ENCODE results near the gene PRPSAP2.

PRPSAP2 gene

DNA sequence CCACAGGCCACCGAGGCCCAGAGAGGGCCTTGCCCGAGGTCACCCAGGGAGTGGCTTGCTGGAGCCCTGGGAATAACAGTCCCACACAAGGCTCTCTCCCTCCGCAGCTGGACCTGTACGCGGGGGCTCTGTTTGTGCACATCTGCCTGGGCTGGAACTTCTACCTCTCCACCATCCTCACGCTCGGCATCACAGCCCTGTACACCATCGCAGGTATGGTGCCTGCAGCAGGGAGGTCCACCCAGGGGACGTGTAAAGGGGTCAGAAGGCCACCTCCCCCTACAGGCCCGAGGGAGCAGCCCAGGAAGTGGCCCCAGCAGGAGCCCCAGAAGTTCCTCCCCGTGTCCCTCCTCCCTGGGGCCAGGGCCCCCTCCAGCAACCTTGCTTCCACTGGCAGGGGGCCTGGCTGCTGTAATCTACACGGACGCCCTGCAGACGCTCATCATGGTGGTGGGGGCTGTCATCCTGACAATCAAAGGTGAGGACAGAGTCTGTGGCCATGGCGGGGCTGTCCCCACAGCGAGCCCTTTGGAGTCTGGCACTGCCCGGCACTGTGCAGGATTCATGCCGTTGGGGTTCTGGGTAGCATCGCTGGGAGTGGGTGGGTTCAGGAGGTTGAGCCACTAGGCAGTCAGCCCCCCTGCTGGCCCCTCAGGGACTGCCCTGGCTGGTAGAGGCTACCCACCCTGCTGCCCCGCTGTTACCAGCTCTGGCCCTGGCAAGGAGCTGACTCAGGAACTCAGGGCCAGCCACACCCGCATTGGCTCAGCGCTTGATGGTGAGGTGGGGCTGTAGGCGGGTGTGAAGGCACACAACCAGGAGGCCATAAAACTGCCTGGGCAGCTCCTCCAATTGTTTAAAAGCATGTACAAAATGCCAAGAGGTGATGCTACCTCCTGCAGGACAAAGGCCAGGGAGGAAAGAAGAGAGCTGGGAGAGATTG, 111.3 kb downstream of the PRPSAP2 start:
- Histone ChIP-seq H2BK120ac (ENCODE audit: low read depth, low read length) (peak overlapping the region; percentile 2), H3K4me2 (ENCODE audit: insufficient read depth, low read length, poor library complexity, severe bottlenecking) (no peak overlapping the region), H3K23ac (ENCODE audit: low read depth, low read length, poor library complexity) (peak overlapping the region; percentile 25), H3K9me3 (replicated peaks in 1 of 2; ENCODE audit: control insufficient read depth in 2 of 2, insufficient read depth in 1 of 2, low read depth in 1 of 2, low read length in 2 of 2) (no peaks in the 10 kb centered on the region), H3K14ac (ENCODE audit: low read length) (peak overlapping the region; percentile 9), H3K4me1 (ENCODE audit: control insufficient read depth in 2 of 2, insufficient read depth in 1 of 2, low read depth in 1 of 2, low read length in 2 of 2) (peaks cover 25% of the 10 kb centered on the region in 2 donors), H3K9ac (ENCODE audit: low read depth, low read length, poor library complexity) (peak overlapping the region; percentile 83), H2AK5ac (ENCODE audit: low read depth, low read length) (peak overlapping the region; percentile 99), H3K18ac (ENCODE audit: low read length) (peak overlapping the region; percentile 88), H3K27ac (replicated peaks; ENCODE audit: low read length) (no peak overlapping the region), H2AFZ (ENCODE audit: low read length) (peak overlapping the region; percentile 89), H3K27me3 (ENCODE audit: control insufficient read depth in 3 of 3, insufficient read depth in 3 of 3, low read depth in 1 of 3, low read length in 3 of 3) (no peaks in the 10 kb centered on the region), H4K91ac (ENCODE audit: low read depth, low read length, poor library complexity) (peak overlapping the region; percentile 43), H2BK5ac (ENCODE audit: low read length) (peak overlapping the region; percentile 60), H3K4me3 (ENCODE audit: low read length in 2 of 2) (no peak overlapping the region), H2BK12ac (ENCODE audit: low read length) (peak overlapping the region; percentile 78), H3K79me1 (ENCODE audit: low read depth, low read length) (peaks cover 3% of the 10 kb centered on the region), H3K36me3 (replicated peaks in 1 of 2; ENCODE audit: control insufficient read depth in 2 of 2, insufficient read depth in 2 of 2, low read length in 2 of 2) (peaks cover 0 to 10% of the 10 kb centered on the region in 2 donors), H3K4ac (ENCODE audit: low read length) (peak overlapping the region; percentile 80), H4K8ac (ENCODE audit: low read depth, low read length) (no peak overlapping the region), H2BK15ac (ENCODE audit: low read length) (peak overlapping the region; percentile 93)
- no peak for DNase-seq (ENCODE audit: low spot score)
- WGBS, 2 donors (ENCODE audit: extremely low coverage in 2 of 2, insufficient read length in 2 of 2, insufficient replicate concordance in 1 of 2): no CpG with 5 or more reads among the region's 23 CpGs

DNA sequence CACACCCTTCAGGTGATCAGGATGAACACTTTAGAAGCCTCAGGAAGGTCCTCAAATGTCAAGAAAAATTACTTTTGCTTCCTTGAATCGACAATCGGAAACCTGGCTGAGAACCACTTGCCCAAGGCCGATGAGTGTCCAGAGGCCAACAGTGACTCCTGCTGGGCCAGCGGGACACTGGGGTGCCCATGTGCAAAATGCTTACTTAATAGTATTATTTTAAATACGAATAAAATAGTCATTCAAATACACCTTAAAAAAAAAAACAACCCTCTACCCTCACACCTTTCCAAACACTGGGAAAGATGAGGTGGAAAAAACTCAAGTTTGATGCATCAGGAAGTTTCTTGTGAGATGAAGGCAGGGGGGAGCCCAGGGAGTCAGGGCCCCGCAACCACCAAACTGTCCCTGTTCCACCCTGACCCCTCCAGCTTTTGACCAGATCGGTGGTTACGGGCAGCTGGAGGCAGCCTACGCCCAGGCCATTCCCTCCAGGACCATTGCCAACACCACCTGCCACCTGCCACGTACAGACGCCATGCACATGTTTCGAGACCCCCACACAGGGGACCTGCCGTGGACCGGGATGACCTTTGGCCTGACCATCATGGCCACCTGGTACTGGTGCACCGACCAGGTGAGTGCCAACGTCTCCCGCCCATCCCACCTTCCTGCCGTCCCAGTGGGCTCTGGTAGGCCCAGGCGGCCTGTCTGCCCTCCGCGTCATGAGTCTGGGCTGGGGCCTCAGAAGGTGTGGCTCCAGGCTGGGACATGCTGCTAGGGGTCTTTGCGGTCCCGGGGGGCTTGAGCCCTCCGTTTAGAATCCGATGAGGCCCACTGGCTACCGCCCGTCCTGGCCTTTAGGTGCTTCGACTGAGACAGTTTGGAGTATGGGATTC, 112.9 kb downstream of the PRPSAP2 start:
- no peak overlapping the region for H4K91ac ChIP-seq (ENCODE audit: low read depth, low read length, poor library complexity)
- H2AFZ ChIP-seq (ENCODE audit: low read length): no peak overlapping the region
- H3K4me1 ChIP-seq (ENCODE audit: control insufficient read depth in 2 of 2, insufficient read depth in 1 of 2, low read depth in 1 of 2, low read length in 2 of 2): peaks cover 25% of the 10 kb centered on the region in 2 donors
- DNase-seq (ENCODE audit: low spot score): no peak
- H3K9ac ChIP-seq (ENCODE audit: low read depth, low read length, poor library complexity): no peak overlapping the region
- no peaks in the 10 kb centered on the region for H3K9me3 ChIP-seq (replicated peaks in 1 of 2; ENCODE audit: control insufficient read depth in 2 of 2, insufficient read depth in 1 of 2, low read depth in 1 of 2, low read length in 2 of 2)
- peaks cover 0 to 10% of the 10 kb centered on the region in 2 donors for H3K36me3 ChIP-seq (replicated peaks in 1 of 2; ENCODE audit: control insufficient read depth in 2 of 2, insufficient read depth in 2 of 2, low read length in 2 of 2)
- H2BK15ac ChIP-seq (ENCODE audit: low read length): no peak overlapping the region
- no peak overlapping the region for H2BK120ac ChIP-seq (ENCODE audit: low read depth, low read length)
- H3K4ac ChIP-seq (ENCODE audit: low read length): no peak overlapping the region
- H3K79me1 ChIP-seq (ENCODE audit: low read depth, low read length): peaks cover 3% of the 10 kb centered on the region
- no peak overlapping the region for H2AK5ac ChIP-seq (ENCODE audit: low read depth, low read length)
- no peak overlapping the region for H2BK12ac ChIP-seq (ENCODE audit: low read length)
- no peak overlapping the region for H3K27ac ChIP-seq (replicated peaks; ENCODE audit: low read length)
- no CpG with 5 or more reads among the region's 28 CpGs for WGBS, 2 donors (ENCODE audit: extremely low coverage in 2 of 2, insufficient read length in 2 of 2, insufficient replicate concordance in 1 of 2)
- H3K4me2 ChIP-seq (ENCODE audit: insufficient read depth, low read length, poor library complexity, severe bottlenecking): no peak overlapping the region
- no peak overlapping the region for H3K18ac ChIP-seq (ENCODE audit: low read length)
- H4K8ac ChIP-seq (ENCODE audit: low read depth, low read length): no peak overlapping the region
- H2BK5ac ChIP-seq (ENCODE audit: low read length): no peak overlapping the region
- H3K14ac ChIP-seq (ENCODE audit: low read length): peak overlapping the region; percentile 4
- H3K27me3 ChIP-seq (ENCODE audit: control insufficient read depth in 3 of 3, insufficient read depth in 3 of 3, low read depth in 1 of 3, low read length in 3 of 3): no peaks in the 10 kb centered on the region
- peak overlapping the region in 1 of 2 donors; percentile 25 for H3K4me3 ChIP-seq (ENCODE audit: low read length in 2 of 2)
- H3K23ac ChIP-seq (ENCODE audit: low read depth, low read length, poor library complexity): peak overlapping the region; percentile 80

DNA sequence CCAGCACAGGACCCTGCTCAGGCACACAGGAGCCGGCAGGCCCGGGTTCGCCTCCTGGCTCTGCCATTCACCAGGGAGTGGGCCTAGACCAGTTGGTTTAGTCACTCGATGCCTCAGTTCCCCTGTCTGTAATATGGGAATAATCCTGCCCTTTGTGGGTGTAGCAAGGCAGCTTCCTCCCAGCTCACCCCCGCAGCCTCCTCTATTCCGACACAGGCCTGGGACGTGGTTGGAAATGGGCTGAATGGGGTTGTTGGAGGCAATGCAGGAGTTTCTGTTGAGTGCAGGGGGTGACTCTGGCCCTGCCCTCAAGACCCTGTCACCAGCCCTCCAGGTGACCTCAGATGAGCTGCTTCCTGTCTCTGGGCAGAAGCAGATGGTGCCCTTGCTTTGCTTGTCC, 113.9 kb downstream of the PRPSAP2 start:
- H3K4ac ChIP-seq (ENCODE audit: low read length): no peak overlapping the region
- H3K4me3 ChIP-seq (ENCODE audit: low read length in 2 of 2): no peak overlapping the region
- no peak overlapping the region for H4K91ac ChIP-seq (ENCODE audit: low read depth, low read length, poor library complexity)
- H3K4me1 ChIP-seq (ENCODE audit: control insufficient read depth in 2 of 2, insufficient read depth in 1 of 2, low read depth in 1 of 2, low read length in 2 of 2): peaks cover 22 to 24% of the 10 kb centered on the region in 2 donors
- no peak overlapping the region for H2BK15ac ChIP-seq (ENCODE audit: low read length)
- H2AFZ ChIP-seq (ENCODE audit: low read length): no peak overlapping the region
- H3K23ac ChIP-seq (ENCODE audit: low read depth, low read length, poor library complexity): no peak overlapping the region
- no peaks in the 10 kb centered on the region for H3K27me3 ChIP-seq (ENCODE audit: control insufficient read depth in 3 of 3, insufficient read depth in 3 of 3, low read depth in 1 of 3, low read length in 3 of 3)
- peaks cover 3% of the 10 kb centered on the region for H3K79me1 ChIP-seq (ENCODE audit: low read depth, low read length)
- no peak overlapping the region for H2BK120ac ChIP-seq (ENCODE audit: low read depth, low read length)
- H3K9me3 ChIP-seq (replicated peaks in 1 of 2; ENCODE audit: control insufficient read depth in 2 of 2, insufficient read depth in 1 of 2, low read depth in 1 of 2, low read length in 2 of 2): no peaks in the 10 kb centered on the region
- H2BK12ac ChIP-seq (ENCODE audit: low read length): no peak overlapping the region
- no peak overlapping the region for H3K18ac ChIP-seq (ENCODE audit: low read length)
- H3K36me3 ChIP-seq (replicated peaks in 1 of 2; ENCODE audit: control insufficient read depth in 2 of 2, insufficient read depth in 2 of 2, low read length in 2 of 2): peaks cover 0 to 13% of the 10 kb centered on the region in 2 donors
- peak overlapping the region; percentile 43 for H2BK5ac ChIP-seq (ENCODE audit: low read length)
- no CpG with 5 or more reads among the region's 7 CpGs for WGBS, 2 donors (ENCODE audit: extremely low coverage in 2 of 2, insufficient read length in 2 of 2, insufficient replicate concordance in 1 of 2)
- no peak overlapping the region for H2AK5ac ChIP-seq (ENCODE audit: low read depth, low read length)
- DNase-seq (ENCODE audit: low spot score): no peak
- no peak overlapping the region for H3K14ac ChIP-seq (ENCODE audit: low read length)
- H3K4me2 ChIP-seq (ENCODE audit: insufficient read depth, low read length, poor library complexity, severe bottlenecking): no peak overlapping the region
- no peak overlapping the region for H3K9ac ChIP-seq (ENCODE audit: low read depth, low read length, poor library complexity)
- no peak overlapping the region for H3K27ac ChIP-seq (replicated peaks; ENCODE audit: low read length)
- H4K8ac ChIP-seq (ENCODE audit: low read depth, low read length): no peak overlapping the region

Measured in neuronal stem cell (in vitro differentiated cells).